Fibroblast of mammary gland (primary cell): Measurements from ENCODE around the gene ACBD6.

Experiments used
- DNase-seq: peaks from one replicate; pipeline ENCODE4 v3.0.0-alpha.2; 2010; ENCODE audit warnings: low read depth
- H3K4me3 ChIP-seq: 2 replicates; pipeline ENCODE4 v1.5.1; 2011; ENCODE audit warnings: low read depth, mild to moderate bottlenecking, low read length, moderate library complexity; ENCODE audit not compliant: control insufficient read depth
- CTCF ChIP-seq: conservative IDR thresholded peaks from 2 replicates; pipeline ENCODE4 v1.5.1; 2011; ENCODE audit warnings: low read depth, low read length, inconsistent platforms; ENCODE audit not compliant: control insufficient read depth, insufficient read depth

ACBD6 gene

GRCh38 chr1:180249725-180250498 lies 252.5 kb downstream of the ACBD6 start:
- DNase-seq: no peak
- H3K4me3 ChIP-seq: no peak overlapping the region
- TF ChIP-seq CTCF: no peak

GRCh38 chr1:180248731-180249681 lies 253.4 kb downstream of the ACBD6 start:
- no peak for DNase-seq
- TF ChIP-seq CTCF: no peak
- H3K4me3 ChIP-seq: no peak overlapping the region

- DNase-seq: no peak
- H3K4me3 ChIP-seq: no peak overlapping the region
- TF ChIP-seq CTCF: no peak
Measured at GRCh38 chr1:180248176-180248575, 254.2 kb downstream of the ACBD6 start.

- no peak for TF ChIP-seq CTCF
- no peak overlapping the region for H3K4me3 ChIP-seq
- no peak for DNase-seq
Measured at GRCh38 chr1:180247580-180247979, 254.8 kb downstream of the ACBD6 start.

GRCh38 chr1:180247061-180247460 lies 255.3 kb downstream of the ACBD6 start:
- no peak for TF ChIP-seq CTCF
- no peak overlapping the region for H3K4me3 ChIP-seq
- DNase-seq: no peak

- no peak for DNase-seq
- no peak overlapping the region for H3K4me3 ChIP-seq
- no peak for TF ChIP-seq CTCF
Measured at GRCh38 chr1:180246579-180246978, 255.8 kb downstream of the ACBD6 start.
